ENCODE results near the gene ATP6AP1.

- TF ChIP-seq CTCF (IDR thresholded peaks at IDR 0.05; ENCODE audit: low read depth, low read length), result no peak
- no peak for TF ChIP-seq EZH2phosphoT487 (IDR thresholded peaks at IDR 0.05; ENCODE audit: low read depth)
Measured at GRCh38 chrX:154380153-154380552, 48.3 kb upstream of the ATP6AP1 start.
